ENCODE data around the gene LRRFIP1.
"Not testable (repeated sequence)": the region's sequence is repeated elsewhere in the genome, so short reads cannot be mapped to it uniquely, and the experiment has no call there.

LRRFIP1 gene, protein sequence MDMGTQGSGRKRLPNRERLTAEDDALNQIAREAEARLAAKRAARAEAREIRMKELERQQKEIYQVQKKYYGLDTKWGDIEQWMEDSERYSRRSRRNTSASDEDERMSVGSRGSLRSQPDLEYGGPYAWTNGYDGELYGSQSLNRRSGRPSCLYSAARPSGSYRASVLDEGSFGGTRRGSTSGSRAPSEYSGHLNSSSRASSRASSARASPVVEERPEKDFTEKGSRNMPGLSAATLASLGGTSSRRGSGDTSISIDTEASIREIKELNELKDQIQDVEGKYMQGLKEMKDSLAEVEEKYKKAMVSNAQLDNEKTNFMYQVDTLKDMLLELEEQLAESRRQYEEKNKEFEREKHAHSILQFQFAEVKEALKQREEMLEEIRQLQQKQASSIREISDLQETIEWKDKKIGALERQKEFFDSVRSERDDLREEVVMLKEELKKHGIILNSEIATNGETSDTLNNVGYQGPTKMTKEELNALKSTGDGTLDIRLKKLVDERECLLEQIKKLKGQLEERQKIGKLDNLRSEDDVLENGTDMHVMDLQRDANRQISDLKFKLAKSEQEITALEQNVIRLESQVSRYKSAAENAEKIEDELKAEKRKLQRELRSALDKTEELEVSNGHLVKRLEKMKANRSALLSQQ

GRCh38 chr2:237627441-237628246 lies at the start of gene LRRFIP1:
TSS of gene LRRFIP1 (plus strand) at chr2:237627587. CDS start at chr2:237627645, 58 bp downstream.
- DNase-seq (ENCODE audit: low spot score): no peak

DNA sequence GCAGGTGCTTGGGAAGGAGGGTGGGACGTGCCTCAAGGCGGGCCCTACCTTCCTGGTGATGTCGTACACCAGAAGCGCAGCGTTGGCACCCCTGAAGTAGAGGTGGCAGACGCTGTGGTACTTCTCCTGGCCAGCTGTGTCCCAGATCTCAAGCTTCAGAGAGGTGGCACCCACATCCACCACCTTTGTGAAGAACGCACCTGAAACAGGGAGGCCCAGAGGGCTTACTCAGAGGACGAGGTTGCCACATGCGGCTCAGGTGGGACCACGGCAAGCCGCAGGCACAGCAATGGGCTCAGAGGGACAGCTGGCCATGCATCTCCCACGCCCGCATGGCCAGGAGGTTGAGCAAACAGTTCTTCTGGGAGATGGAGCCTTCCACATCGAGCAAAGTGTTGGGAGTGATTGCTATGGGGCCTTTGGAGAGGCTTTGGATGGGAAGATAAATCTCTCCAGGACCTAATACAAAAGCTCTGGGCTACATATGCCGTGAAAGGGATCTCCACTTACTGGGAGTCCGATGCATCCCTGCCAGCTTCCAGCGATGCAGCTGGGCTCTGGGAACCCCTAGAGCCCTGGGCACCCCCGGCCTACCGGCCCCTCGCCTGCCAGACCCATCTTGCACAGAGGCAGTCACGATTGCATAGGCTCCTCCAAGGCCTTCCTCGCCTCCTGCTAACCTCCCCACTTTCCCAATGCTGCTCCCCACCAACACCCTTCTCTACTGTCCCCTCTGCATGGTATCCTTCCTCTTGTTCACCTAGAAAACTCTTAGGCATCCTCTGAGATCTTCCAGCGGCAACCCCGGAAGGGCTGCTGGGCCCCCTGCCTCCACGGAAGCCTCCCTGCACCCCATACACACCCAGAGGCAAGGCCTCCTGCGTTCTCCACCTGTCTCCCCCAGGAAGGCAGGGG lies 49.2 kb upstream of the LRRFIP1 start:
- DNase-seq (ENCODE audit: low spot score): no peak

DNA sequence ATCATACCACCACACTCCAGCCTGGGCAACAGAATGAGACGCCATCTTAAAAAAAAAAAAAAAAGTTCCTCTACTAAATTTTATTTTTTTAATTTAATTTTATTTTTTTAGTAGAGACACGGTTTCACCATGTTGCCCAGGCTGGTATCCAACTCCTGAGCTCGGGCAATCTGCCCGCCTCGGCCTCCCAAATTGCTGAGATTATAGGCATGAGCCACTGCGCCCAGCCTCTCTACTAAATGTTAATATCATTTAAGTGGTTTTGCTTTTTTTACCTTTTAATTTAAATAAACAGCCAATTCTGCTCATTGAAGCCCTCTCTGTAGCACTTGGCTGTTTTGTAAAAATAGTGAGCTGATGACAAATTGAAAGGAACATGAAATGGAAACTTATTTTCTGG lies 46.1 kb upstream of the LRRFIP1 start:
- DNase-seq (ENCODE audit: low spot score): no peak

DNA sequence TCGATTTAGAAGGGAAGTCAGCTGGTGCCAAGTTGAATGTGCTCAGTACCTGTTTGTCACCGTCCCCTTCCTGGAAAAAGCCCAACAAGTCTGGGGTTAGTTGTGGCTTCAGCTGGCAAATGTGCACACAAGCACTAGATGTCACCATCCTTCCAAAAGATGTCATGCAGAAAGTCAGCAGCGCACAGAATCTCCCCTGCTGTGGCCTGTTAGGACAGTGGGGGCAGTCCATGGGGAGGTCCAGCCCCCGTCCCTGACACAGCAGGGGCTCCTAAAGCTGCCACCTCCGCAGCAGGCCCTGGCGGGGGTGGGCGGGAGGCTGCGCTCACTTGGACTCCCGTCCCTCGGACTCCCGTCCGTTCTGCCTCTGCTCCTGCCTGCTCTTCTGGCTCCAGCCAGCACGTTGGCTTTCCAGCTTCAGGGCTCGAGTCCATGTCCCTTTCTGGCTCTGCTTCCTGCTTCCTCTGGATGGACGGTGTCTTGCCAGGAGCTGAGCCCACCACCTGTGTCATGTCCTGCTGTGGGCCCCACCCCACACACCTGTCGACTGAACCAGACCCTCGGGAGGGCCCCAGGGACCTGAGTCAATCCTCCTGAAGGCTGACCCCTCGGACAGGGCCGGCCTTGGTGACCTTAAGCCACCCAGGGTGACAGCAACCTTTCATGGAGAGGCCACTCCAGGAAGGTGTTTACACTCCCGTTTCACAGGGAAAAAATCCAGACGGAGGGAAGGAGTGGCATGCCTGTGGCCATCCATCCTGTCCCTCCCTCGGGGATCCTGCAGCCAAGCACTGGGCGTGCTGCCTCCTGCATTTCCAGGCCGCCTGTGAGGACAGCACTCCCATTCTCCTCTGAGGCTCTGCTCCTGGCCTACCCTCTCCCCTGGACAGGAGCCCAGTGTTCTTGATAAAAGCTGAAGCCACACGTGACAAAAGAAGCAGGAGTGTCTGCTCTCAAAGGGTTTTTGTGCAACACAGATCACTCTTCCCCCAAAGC lies 45.3 kb upstream of the LRRFIP1 start:
- DNase-seq (ENCODE audit: low spot score): peak; percentile 53

DNA sequence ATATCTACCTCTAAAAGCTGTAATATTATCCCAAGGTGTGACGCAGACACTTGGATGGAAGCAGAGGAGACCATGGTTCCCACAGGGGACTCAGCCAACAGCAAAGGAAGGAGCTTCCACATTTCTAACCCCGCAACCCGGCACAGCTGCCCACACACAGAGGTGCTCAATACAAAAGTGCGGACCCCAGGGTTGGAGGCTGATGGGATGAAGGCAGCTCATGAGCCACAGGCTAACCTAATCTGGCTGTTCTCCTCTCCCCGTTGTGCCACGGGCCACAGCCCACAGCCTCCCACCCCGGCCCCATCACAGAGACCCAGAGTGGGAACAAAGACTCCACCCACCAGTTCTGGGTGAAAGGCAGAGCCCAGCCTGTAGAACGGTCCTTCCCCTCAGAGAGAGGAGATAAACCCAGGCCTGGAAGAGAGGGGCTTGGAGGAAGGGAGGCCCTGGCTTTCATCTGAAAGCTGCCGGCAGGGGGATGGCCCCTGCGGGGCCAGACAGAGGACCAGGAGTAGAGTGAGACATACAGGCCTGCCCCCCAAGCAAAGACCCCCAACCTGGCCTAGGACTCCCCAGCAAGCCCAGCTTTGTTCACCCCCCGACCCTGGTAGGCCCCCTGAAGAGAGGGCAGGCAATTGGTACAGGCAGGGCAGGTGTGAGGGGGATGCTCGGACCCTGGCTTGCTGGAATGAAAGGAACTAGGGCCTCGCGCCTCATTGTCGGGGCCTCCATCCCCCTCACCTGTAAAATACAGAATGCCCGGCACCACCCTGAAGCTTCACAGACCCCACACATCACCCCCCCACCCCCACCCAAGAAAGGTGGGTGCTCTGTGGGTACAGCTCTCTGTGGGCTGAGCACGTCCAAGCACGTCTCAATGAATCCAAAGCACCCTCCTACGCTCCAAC lies 43.7 kb upstream of the LRRFIP1 start:
- DNase-seq (ENCODE audit: low spot score): no peak

DNA sequence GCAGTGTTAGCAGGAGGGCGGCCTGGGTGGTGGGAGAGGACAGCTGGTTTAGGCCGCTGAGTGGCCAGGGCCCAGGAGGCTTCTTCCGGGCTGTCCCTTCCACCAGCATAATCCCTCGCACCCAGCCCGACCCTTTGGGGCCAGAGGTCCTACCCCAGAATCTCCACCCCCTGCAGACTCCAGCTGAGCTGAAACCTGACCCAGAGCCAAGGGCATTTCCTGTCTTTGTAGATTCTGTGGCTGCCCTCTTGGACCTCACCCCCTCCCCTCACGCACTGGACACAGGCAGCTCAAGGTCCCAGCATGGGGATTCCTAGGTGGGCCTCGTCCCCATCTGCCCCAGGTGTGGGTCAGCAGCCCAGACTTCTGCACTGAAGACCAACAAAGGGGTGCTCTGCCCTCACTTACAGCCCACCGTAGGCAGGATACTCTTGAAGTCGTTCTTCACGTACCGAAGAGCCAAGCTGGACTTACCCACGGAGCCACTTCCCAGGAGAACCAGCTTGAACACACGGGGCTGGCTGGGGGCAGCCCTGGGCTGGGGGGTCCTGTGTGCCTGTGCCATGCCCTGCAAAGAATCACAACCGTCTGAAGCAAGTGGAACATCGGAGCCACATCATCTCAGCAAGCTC lies 41.7 kb upstream of the LRRFIP1 start:
- DNase-seq (ENCODE audit: low spot score): no peak

DNA sequence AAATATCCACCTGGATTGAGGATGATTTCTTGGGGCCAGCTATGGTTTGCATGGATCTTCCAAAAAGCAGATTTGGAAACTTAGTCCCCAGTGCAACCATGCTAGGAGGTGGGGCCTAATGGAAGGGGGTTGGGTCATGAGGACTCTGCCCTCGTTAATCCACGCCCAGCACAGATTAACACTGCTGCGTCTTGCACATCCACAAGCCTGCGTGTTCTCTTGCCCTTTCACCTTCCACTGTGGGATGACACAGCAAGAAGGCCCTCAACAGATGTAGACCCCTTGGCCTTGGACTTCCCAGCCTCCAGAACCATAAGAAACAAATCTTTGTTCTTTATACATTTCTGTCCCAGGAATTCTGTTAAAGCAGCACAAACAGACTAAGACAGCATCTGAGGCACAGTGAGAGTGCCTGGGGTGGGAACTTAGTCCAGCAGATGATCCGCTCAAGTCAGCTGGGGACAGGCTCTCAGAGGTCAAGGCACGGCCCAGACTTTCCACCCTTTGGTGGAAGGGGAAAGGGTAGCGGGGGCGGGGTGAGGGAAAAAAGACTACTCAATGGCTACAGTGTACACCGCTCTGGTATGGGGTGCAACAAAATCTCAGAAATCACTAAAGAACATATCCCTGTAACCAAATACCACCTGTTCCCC lies 39.2 kb upstream of the LRRFIP1 start:
- DNase-seq (ENCODE audit: low spot score): no peak

GRCh38 chr2:237590272-237591140 lies 36.9 kb upstream of the LRRFIP1 start, which contains the start of gene RAB17:
TSS of gene RAB17 (minus strand) at chr2:237590734. CDS start at chr2:237586154, 4,580 bp downstream.
- DNase-seq (ENCODE audit: low spot score): no peak

GRCh38 chr2:237591141-237591881 lies 36.1 kb upstream of the LRRFIP1 start:
- DNase-seq (ENCODE audit: low spot score): no peak

DNA sequence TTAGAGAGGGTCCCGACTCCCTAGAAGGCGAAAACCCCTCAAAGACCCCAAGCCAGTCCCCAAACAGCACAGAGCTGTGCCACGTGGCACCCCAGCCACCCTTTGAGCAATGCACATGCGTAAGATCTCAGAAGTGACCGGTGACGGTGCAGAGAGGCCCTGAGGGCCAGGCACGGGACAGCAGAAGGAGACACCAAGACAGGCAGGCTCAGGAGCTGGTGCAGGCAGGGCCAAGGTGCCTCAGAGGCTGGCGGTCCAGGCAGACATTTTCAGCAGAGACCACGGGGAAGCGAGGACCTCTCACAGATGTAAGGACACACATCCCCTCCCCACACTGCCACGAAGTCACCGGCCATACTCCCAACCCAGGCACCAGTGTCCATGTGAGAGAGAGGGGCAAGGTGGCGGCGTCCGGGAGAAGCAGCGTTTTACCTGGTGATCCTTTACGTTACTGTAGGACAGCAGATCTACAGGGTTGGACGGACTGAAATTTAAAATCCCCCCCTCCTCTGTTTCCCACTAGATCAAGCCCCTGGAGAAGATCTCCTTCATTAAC lies 34.9 kb upstream of the LRRFIP1 start:
- no peak for DNase-seq (ENCODE audit: low spot score)

DNA sequence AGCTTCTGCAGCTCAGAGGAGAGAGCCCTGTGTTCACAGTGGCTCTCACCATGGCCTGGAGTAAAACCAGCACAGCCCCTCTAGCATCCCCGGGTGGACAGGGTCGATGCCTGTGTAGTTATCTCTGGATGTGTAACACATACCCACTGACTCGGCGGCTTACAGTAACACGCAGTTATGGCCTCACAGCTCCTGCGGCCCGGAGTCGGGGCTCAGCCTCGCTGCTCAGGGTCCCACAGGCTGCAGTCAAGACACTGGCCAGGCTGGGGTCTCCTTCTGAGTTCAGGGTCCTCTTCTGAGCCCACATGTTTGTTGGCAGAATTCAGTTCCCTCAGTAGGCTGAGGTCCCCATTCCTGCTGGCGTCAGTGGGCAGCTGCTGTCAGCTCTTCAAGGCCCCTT lies 34.4 kb upstream of the LRRFIP1 start:
- DNase-seq (ENCODE audit: low spot score): no peak

DNA sequence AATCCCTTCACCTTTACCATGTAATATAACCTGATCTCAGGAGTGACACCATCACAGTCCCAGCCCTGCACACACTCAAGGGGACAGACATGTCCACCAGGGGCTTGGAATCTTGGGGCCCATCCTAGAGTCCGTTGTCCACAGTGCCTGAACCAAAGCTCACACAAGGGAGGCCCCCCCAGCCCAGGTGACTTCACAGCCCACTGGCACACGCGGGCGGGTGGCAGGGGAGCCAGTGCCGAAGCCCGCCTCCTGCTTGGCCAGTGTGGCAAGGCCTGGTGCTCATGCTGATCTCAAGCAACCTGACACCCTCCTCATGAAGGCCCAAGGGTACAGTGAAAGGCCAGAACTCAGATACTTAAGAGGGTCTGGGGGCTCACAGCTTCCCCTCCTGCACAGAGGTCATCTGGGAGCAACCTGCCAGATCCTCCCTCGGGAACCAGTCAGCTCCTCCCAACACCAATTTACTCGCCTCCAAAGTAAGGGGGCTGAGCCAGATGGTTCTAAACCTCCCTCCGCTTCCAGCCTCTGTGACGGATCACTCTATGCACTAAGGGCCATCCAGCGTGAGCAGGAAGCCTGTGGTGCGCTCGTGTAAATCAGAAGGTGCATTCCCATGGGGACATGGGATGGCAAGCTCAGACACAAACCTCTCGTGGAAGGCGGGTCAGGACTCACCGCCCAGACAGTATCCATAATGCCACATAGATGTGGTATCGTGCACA lies 33.6 kb upstream of the LRRFIP1 start:
- DNase-seq (ENCODE audit: low spot score): no peak

GRCh38 chr2:237594514-237594871 lies 32.9 kb upstream of the LRRFIP1 start:
- DNase-seq (ENCODE audit: low spot score): no peak

- not testable (repeated sequence) for DNase-seq (ENCODE audit: low spot score)
These were observed 31.4 kb upstream of the LRRFIP1 start for GRCh38 chr2:237595829-237596519.

Measured in CD4-positive, alpha-beta T cell treated with Interleukin-6 at 100 ng/mL for 8 hours (primary cell).